Astrocyte (in vitro differentiated cells and primary cell): ENCODE data around the gene CRYAB.

Source experiments
- EZH2 ChIP-seq: IDR thresholded peaks from 2 replicates; pipeline ENCODE4 v1.6.1; 2012; ENCODE audit warnings: mild to moderate bottlenecking, low read length, inconsistent platforms; ENCODE audit not compliant: insufficient read depth
- TF ChIP-seq, protein P1 (sequence below): IDR thresholded peaks from 2 replicates; pipeline ENCODE4 v1.5.1; 2011; ENCODE audit warnings: low read depth, mild to moderate bottlenecking, inconsistent platforms, low read length, moderate library complexity; ENCODE audit not compliant: insufficient read depth

DNA sequence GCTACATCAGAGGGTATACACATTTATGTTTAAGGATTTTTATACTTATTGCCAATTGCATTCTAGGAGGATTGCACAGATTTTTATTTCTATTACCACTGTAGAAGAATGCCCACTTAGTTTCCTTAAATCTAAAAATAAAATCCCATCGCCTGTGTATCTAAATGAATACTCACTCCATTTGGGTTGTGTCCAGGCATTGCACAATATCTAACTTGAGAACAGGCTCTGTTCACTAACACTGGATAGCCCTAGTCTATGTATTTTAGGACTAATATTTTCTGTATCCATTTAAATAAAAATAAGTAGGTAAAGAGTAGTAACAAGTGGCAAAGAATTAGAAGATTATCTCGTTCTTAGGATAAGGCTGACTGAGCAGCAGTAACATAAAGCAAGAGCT is 11.2 kb upstream of the CRYAB start:
- TF ChIP-seq EZH2, result no peak
- TF ChIP-seq, protein P1, sequence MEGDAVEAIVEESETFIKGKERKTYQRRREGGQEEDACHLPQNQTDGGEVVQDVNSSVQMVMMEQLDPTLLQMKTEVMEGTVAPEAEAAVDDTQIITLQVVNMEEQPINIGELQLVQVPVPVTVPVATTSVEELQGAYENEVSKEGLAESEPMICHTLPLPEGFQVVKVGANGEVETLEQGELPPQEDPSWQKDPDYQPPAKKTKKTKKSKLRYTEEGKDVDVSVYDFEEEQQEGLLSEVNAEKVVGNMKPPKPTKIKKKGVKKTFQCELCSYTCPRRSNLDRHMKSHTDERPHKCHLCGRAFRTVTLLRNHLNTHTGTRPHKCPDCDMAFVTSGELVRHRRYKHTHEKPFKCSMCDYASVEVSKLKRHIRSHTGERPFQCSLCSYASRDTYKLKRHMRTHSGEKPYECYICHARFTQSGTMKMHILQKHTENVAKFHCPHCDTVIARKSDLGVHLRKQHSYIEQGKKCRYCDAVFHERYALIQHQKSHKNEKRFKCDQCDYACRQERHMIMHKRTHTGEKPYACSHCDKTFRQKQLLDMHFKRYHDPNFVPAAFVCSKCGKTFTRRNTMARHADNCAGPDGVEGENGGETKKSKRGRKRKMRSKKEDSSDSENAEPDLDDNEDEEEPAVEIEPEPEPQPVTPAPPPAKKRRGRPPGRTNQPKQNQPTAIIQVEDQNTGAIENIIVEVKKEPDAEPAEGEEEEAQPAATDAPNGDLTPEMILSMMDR, result no peak
